ENCODE data around the gene P2RX5.

- TF ChIP-seq YY1 (IDR thresholded peaks at IDR 0.05; ENCODE audit: insufficient read depth, insufficient read length) (no peak), SUZ12 (IDR thresholded peaks at IDR 0.05; ENCODE audit: extremely low read depth, insufficient read depth, insufficient read length) (no peak)
These were observed 19.3 kb upstream of the P2RX5 start for GRCh38 chr17:3715296-3715695.
